Neural progenitor cell (in vitro differentiated cells): ENCODE results near the gene TAB2.

Source experiments
- EZH2phosphoT487 ChIP-seq: fragments of 200-600 bp; sonication (generic); IDR thresholded peaks from 2 replicates; pipeline ENCODE4 v1.6.1; 2017; ENCODE audit warnings: antibody characterized with exemption
- TF ChIP-seq, protein P1 (sequence below): fragments of 200-600 bp; sonication (generic); IDR thresholded peaks from 2 replicates; pipeline ENCODE4 v1.5.1; 2017; ENCODE audit warnings: antibody characterized with exemption, mild to moderate bottlenecking

DNA sequence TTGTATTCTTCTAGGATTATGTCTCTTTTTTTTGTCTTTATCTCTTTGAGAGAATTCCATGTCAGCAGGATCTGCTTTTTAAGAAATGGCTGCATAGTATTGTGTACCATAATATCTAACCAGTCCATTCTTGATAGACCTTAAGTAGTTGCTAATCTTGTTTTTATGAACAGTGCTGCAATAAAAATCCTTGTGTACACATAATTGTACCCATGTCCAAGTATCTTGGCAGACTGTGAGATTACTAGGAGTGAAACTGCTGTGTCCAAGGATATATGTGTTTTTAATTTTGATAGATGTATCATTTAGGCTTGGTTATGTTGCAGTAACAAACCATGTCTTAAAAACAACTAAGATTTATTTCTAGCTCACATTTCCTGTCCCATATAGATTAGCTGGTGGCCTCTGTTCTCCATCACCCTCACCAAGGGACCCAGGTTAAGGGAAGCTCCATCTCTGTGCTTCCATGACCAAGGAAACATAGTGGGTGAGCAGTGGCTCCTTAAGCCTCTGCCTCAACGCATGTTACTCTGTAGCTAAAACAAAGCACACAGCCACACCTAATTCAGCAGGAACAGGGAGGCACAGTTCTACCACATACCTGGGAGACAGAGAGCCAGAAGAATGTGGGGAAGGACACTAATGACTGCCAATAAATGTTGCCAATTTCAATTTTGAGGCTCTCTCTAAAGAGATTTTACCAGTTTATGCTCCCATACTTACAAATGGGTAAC, 70.4 kb downstream of the TAB2 start:
- TF ChIP-seq, protein P1, sequence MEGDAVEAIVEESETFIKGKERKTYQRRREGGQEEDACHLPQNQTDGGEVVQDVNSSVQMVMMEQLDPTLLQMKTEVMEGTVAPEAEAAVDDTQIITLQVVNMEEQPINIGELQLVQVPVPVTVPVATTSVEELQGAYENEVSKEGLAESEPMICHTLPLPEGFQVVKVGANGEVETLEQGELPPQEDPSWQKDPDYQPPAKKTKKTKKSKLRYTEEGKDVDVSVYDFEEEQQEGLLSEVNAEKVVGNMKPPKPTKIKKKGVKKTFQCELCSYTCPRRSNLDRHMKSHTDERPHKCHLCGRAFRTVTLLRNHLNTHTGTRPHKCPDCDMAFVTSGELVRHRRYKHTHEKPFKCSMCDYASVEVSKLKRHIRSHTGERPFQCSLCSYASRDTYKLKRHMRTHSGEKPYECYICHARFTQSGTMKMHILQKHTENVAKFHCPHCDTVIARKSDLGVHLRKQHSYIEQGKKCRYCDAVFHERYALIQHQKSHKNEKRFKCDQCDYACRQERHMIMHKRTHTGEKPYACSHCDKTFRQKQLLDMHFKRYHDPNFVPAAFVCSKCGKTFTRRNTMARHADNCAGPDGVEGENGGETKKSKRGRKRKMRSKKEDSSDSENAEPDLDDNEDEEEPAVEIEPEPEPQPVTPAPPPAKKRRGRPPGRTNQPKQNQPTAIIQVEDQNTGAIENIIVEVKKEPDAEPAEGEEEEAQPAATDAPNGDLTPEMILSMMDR = no peak
- no peak for TF ChIP-seq EZH2phosphoT487
